NAMALWA (cell line): ENCODE measurements around the gene CCL25.

Experiments
- DNase-seq: peaks from one replicate; pipeline ENCODE4 v3.0.0-alpha.2; 2015; ENCODE audit warnings: low spot score

Gene CCL25

DNA sequence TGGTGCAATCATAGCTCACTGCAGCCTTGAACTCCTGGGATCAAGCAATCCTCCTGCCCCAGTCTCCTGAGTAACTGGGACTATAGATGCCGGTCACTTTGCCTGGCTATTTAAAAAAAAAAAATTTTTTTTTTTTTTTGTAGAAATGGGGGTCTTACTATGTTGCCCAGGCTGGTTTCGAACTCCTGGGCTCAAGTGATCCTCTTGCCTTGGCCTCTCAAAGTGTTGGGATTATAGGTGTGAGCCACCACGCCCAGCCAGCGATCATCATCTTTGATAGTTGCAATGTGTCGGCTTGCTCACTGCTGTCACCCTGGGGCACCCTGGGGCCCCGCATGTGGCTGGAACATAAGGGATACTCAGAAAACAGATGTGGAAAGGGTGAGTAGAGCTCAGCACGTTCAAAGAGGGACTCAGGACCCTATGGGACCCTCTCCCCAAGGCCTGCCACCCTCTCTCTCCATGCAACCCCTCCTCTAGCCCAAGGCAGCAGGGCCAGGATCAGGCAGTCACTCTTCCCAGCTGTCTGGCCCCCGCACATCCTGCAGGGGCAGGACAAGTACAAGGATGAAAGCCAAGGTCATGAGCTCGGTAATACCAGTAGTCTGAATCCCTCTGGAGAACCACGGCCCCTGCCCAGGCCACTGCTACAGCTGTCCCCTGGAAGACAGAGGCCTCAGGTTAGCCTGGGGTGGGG is 6.5 kb upstream of the CCL25 start:
- DNase-seq, result no peak

DNA sequence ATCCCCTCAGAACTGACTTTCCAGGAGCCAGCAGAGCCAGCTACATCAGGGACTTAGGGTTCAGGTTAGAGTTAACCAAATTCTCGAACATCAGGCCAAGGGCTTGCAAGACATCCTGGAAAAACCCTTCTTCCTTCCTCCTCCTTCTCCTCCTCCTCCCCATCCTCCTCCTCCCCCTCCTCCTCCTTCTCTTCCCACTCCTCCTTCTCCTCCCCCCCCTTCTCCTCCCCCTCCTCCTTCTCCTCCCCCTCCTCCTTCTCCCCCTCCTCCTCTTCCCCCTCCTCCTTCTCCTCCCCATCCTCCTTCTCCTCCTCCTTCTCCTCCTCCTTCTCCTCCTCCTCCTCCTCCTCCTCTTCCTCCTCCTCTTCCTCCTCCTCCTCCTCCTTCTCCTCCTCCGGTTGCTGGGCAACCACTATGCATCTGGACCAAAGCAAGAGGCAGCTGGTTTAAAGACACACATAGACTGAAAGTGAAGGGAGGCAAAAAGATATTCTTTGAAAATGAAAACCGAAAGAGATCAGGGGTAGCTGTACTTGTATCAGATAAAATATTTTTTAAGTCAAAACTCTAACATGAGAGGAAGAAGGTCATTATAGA is 5.9 kb upstream of the CCL25 start:
- DNase-seq, result peak; percentile 38

DNA sequence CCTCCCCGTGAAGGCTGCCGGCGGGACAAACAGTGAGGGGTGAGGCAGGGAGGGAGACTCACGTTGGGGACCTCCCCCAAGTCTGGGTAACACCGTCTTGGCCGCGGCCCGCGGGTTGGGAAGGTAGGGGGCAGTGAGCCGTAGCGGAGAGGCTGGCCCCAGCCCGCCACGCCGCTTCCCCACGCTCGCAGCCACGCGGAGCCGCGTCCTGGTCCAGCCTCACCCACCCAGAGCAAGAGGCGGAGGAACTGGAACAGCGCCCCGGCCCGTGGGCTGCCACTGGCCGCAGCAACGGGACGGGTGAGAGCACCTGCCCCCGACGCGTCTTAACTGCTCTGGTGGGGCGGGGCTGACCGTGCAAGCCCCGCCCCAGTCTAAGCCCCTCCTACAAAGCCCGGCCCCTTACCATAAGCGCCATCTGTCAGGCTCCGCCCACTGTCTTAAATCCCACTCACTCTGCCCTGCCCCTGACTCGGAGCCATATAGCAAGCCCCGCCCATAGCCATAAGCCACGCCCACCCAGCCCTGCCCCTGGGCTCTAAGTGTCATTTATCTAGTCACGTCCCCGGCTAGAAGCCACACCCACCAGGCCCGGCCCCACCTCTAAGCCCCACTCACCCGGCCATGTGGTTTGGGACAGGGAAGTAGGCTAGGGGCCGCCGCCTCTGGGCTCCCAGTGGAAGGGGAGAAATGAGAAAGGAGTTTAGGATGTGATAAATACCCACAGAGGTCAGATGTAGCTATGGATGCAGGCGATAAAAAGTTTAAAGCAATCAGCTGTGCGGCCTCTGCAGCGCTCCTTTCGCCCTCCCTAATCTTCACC is 2.1 kb upstream of the CCL25 start:
- peak; percentile 99 for DNase-seq

DNA sequence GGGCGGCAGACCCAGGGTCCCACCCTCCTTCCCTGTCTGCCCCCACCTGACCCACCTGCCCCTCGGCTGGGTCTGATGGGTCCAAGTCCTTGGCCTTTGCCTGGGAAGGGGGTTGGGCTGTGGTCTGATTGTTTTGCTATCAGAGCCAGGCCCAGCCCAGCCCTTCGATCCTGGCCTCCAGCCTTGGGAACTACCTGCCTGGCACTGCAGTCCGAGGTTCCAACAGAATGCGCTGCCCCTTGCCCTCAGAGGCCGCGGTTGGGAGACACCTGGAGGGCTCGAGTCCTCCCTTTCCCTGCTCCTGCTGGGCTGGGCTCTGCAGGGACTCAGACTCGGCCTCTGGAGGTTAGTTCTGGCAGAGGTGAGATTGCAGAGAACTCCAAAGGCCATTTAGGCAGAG is 1.6 kb downstream of the CCL25 start:
- no peak for DNase-seq

- DNase-seq, result no peak
Observed at GRCh38 chr19:8056533-8056932, 4.0 kb downstream of the CCL25 start.

DNA sequence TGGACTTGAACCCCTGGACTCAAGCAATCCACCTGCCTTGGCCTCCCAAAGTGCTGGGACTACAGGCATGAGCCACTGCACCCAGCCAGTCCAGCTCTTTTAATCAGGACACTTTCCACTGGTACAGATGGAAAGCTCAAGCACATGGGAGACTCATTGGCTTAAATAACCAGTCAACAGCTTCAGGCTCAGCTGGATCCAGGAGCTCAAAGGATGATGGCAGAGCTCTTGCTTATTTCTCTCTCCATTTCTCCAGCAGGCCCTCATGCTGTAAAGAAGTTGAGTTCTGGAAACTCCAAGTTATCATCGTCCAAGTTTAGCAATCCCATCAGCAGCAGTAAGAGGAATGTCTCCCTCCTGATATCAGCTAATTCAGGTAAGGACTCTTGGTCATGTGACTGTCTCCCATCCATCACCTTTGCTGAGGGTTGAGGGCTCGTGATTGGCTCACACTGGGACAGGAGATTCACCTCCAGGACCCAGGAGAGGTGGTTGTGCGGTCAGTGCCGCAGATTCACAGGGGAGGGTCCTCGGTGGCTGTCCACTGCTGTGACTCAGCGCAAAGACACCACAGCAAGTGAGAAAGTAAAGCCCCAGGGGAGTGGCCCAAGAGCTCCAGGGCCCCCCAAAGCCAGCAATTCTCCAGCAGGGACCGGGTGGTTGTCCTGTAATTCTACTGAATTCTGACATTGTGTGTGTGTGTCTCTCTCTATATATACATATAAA is 5.1 kb downstream of the CCL25 start:
- DNase-seq, result no peak

- no peak for DNase-seq
Observed at GRCh38 chr19:8064911-8065874, 12.6 kb downstream of the CCL25 start.

- DNase-seq, result no peak
Observed at GRCh38 chr19:8065875-8066261, 13.3 kb downstream of the CCL25 start.

- DNase-seq, result peak; percentile 60
Observed at GRCh38 chr19:8069096-8069973, 16.8 kb downstream of the CCL25 start.

DNA sequence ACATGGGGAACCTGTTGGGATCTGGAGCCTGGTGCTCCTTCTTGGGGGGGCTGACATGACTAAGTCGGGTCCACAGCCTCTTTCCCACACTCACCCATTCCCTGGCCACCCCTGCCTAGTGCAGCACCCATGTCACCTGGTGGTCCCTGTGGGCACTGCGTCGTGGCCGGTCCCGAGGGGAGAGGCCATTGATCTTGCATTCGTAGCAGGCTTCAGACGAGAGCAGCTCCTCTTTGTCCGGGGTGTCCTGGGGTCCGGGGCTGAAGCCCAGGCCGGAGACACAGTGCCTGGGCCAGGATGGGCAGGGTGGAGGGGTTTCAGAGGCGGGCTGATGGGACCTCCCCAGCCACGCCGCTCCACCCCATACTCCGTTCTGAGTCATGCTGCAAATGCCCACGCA is 19.4 kb downstream of the CCL25 start:
- DNase-seq, result no peak

GRCh38 chr19:8074501-8074900 is 21.9 kb downstream of the CCL25 start:
- DNase-seq, result no peak

DNA sequence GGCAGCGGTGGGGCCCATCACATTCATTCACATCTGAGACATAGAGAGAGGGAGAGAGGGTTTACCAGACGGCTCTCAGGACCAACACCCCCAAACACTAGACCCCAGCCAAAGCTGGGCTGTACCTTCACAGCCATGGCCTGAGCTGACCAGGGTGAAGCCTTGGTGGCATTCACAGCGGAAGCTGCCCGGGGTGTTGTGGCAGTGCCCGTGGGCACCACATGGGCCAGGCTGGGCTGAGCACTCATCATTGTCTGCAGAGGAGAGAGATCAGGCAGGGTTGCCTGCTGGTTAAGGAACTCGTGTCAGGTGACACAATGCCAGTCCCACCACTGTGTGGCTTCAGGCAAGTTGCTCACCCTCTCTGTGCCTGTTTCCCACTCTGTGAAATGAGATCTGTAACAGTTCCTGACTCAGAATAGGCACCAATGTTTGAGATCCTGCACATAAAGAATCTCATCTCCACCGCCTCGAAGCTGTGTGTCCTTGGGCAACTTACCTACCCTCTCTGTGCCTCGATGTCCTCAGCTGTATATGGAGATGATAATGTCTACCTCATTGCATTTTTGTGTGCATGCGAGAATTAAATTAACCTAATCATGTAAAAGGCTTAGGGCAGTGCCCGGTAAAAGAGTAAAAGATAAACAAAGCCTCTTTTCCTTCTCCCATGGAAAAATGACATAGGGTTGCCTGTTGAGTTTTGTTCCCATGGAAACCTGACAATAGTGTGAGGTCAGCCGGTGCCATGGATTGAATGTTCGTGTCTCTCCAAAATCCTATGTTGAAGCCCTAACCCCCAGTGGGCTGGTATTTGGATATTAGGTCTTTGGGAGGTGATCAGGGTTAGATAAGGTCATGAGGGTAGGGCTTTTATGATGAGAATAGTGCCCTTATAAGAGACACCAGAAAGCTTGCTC is 22.9 kb downstream of the CCL25 start:
- no peak for DNase-seq

DNA sequence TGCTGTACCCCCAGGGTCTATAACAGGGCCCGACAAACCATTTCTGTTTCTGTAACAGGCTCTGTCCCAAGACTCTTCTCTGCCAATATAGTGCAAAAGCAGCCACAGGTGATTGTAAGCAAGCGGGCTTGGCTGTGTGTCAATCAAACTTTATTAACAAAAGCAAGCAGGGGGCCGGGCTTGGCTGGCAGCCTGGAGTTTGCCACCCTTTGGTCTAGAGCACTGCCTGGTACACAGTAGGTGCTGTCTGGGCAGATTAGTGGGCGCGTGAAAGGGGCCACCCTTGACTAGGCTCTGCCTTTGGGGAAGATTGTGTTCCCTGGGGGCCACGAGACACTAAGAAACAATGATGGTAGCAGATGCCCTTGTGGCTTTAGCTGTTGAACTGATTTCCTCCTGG is 27.4 kb downstream of the CCL25 start:
- no peak for DNase-seq

- no peak for DNase-seq
Observed at GRCh38 chr19:8080832-8081231, 28.3 kb downstream of the CCL25 start.

- peak; percentile 26 for DNase-seq
Observed at GRCh38 chr19:8081569-8082550, 29.3 kb downstream of the CCL25 start.

- DNase-seq, result no peak
Observed at GRCh38 chr19:8083141-8083540, 30.6 kb downstream of the CCL25 start.

DNA sequence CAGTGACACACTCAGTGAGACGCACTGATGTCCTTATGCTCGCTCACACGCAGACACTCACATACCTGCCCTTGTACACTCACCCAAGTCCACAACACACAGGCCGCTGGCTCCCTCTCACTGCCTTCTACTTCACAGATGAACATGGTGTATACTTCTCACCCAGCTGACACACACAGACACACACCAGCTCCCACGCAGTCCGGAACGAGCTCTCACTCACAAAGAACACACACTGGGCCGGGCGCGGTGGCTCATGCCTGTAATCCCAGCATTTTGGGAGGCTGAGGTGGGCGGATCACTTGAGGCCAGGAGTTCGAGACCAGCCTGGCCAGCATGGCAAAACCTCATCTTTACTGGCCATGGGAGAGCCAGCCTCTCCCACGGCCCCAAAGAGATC is 31.6 kb downstream of the CCL25 start:
- DNase-seq, result no peak
